Gastrocnemius medialis (tissue), 4 donors: ENCODE data around the gene FYN.

Experiments used
- CTCF ChIP-seq, 5 experiments: fragments of 450-650 bp in 3 of 5; fragments of 200-600 bp in 2 of 5; sonication (generic) in 2 of 5; IDR thresholded peaks in 4 of 5; conservative IDR thresholded peaks in 1 of 5; 1 replicate in 4 of 5; 2 replicates in 1 of 5; pipeline ENCODE4 v1.5.1; 2016 to 2019; ENCODE audit warnings: antibody characterized with exemption in 5 of 5, mild to moderate bottlenecking in 3 of 5, moderate library complexity in 3 of 5
- POLR2A ChIP-seq, 2 donors: fragments of 450-650 bp; IDR thresholded peaks; one replicate each; pipeline ENCODE4 v1.6.1; 2017; ENCODE audit warnings: antibody characterized with exemption in 2 of 2, mild to moderate bottlenecking in 2 of 2, moderate library complexity in 2 of 2

- TF ChIP-seq CTCF (IDR thresholded peaks at IDR 0.05 in 4 of 5, conservative IDR thresholded peaks at IDR 0.05 in 1 of 5) (no peak), POLR2A (IDR thresholded peaks at IDR 0.05) (no peak)
Measured at GRCh38 chr6:111800821-111801220, 72.4 kb downstream of the FYN start.
